Ovary (tissue), 3 donors: ENCODE data around the gene PAPOLB.

ENCODE experiments used
- CTCF ChIP-seq, 3 donors: fragments of 450-650 bp in 2 of 3; fragments of 200-600 bp in 1 of 3; IDR thresholded peaks; one replicate each; pipeline versions ENCODE4 v1.5.1 to v1.8.0; 2016 to 2022; ENCODE audit warnings: antibody characterized with exemption in 3 of 3, mild to moderate bottlenecking in 1 of 3
- EP300 ChIP-seq: sonication (generic); formaldehyde crosslinking; IDR thresholded peaks from one replicate; pipeline ENCODE4 v1.6.1; 2017; ENCODE audit warnings: antibody characterized with exemption
- donor health status: DM: no; HTN: no; CAD: no.

- TF ChIP-seq CTCF (IDR thresholded peaks at IDR 0.05) (no peak), EP300 (no peak)
Measured at GRCh38 chr7:4834601-4835397, 27.0 kb downstream of the PAPOLB start.
